ENCODE data around the gene PHF5A. TPM values are rescaled to one million over a fixed set of nuclear protein-coding genes. Genes with fewer than 3 reads are reported as not detected.

The PHF5A gene, protein sequence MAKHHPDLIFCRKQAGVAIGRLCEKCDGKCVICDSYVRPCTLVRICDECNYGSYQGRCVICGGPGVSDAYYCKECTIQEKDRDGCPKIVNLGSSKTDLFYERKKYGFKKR
- total RNA-seq (2021) (49.1 and 62.9 TPM in 2 replicates), Bru-seq, nascent RNA (percentile 93 among the genes with signal in this experiment), BruChase-seq, experiment 1, labeled RNA remaining after a 2-hour chase (percentile 84 among the genes with signal in this experiment), BruChase-seq, experiment 2, labeled RNA remaining after a 6-hour chase (percentile 93 among the genes with signal in this experiment)
- long read RNA-seq, transcript PHF5A-201 (4 exons, 1,086 nt): major isoform, 6 of 20 reads
- long read RNA-seq, partial matches to known transcripts: 0 of 20 reads
- long read RNA-seq, other reads (novel, unspliced or antisense): 13 of 20 reads

GRCh38 chr22:41468381-41469217 is at the start of gene PHF5A, which contains the start of gene ACO2:
Gene PHF5A (minus strand): TSS chr22:41468692. CDS start chr22:41468653, 39 bp downstream.
Gene ACO2 (plus strand): TSS chr22:41469117. CDS start chr22:41469147, 30 bp downstream.
- CTCF ChIA-PET: interaction anchor here (0.6 to 1.3 kb wide), 3 partner anchors 49 to 1719 kb away, joined by 3 to 4 read pairs (median 4); no protein-coding TSS in a partner anchor
- DNase-seq: peak; percentile 94 to 96
- peak within 1 kb of the TSS; percentile 78 for H3K27ac ChIP-seq
- H3K4me1 ChIP-seq (replicated peaks; ENCODE audit: insufficient read depth): peaks cover 25% of the 10 kb centered on the region
- intact Hi-C loops (cut with micrococcal nuclease; ENCODE audit: unreplicated experiment): loop anchor here (1.0 kb wide), 2 partner anchors 20 to 49 kb away; no protein-coding TSS in a partner anchor
- H4K20me1 ChIP-seq (ENCODE audit: insufficient read depth): peaks cover 19% of the 10 kb centered on the region; the same call in 1 of the 2 replicates
- H3F3A ChIP-seq (ENCODE audit: insufficient read depth, low read depth): peaks cover 22% of the 10 kb centered on the region; the same call in 1 of the 2 replicates
- H3K79me2 ChIP-seq (ENCODE audit: low read depth): peaks cover 90% of the 10 kb centered on the region
- no peaks in the 10 kb centered on the region for H3K27me3 ChIP-seq (ENCODE audit: insufficient read depth, low read depth)
- peaks cover 45% of the 10 kb centered on the region for H3K36me3 ChIP-seq (ENCODE audit: low read depth)
- H3K4me3 ChIP-seq: peak within 1 kb of the TSS; percentile 84
- POLR2A ChIA-PET (ENCODE audit: unreplicated experiment): interaction anchor here (0.5 to 1.5 kb wide), 10 partner anchors 19 to 975 kb away, joined by 3 to 15 read pairs (median 4); partner anchors contain the start of genes TEF and TOB2
- peak within 1 kb of the TSS; percentile 96 for H3K4me2 ChIP-seq
- BruUV-seq (replicated peaks): no TSS peak
- no peaks in the 10 kb centered on the region for H3K9me2 ChIP-seq (ENCODE audit: insufficient read depth)
- peak within 1 kb of the TSS; percentile 83 for H2AFZ ChIP-seq
- H3K9me3 ChIP-seq (ENCODE audit: insufficient read depth, low read depth): no peaks in the 10 kb centered on the region
- TF ChIP-seq CTCF (conservative IDR thresholded peaks at IDR 0.05): no peak
- TF ChIP-seq EZH2 (IDR thresholded peaks at IDR 0.05; ENCODE audit: low read depth): no peak

DNA sequence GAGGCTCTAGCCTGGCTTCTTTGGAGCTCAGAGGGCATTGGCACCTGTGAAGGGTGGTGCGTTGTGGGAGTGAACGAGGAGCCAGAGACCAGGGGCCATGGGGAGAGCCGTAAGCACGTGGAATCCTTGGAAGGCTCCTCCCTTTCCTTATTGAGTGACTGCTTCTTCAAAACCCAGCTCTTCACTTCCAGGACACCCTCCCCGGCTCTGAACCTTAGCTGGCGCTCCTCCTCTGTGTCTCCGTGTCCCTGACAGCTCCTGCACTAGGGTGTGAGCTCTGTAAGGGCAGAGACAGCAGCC is 49.5 kb upstream of the PHF5A start:
- peaks cover 12% of the 10 kb centered on the region for H3K4me1 ChIP-seq (replicated peaks; ENCODE audit: insufficient read depth)
- no peaks in the 10 kb centered on the region for H3K9me2 ChIP-seq (ENCODE audit: insufficient read depth)
- no peak overlapping the region for H3K4me2 ChIP-seq
- DNase-seq: no peak
- TF ChIP-seq EZH2 (IDR thresholded peaks at IDR 0.05; ENCODE audit: low read depth) (no peak), CTCF (conservative IDR thresholded peaks at IDR 0.05) (peak; percentile 53; the same call in 1 of the 2 replicates)
- peaks cover 7% of the 10 kb centered on the region for H3K79me2 ChIP-seq (ENCODE audit: low read depth)
- H3K9me3 ChIP-seq (ENCODE audit: insufficient read depth, low read depth): no peaks in the 10 kb centered on the region
- no peak overlapping the region for H3K4me3 ChIP-seq
- 0 out of 2 replicates have a peak, but pooled peaks cover 9% of the 10 kb centered on the region for H3K36me3 ChIP-seq (ENCODE audit: low read depth)
- no TSS peak for BruUV-seq (replicated peaks)
- POLR2A ChIA-PET (ENCODE audit: unreplicated experiment): interaction anchor here (0.6 to 0.7 kb wide), 3 partner anchors 38 to 682 kb away, joined by 3 to 5 read pairs (median 5); partner anchors contain the start of gene TOB2
- intact Hi-C loops (cut with micrococcal nuclease; ENCODE audit: unreplicated experiment): loop anchor here (5.0 to 10.0 kb wide), 2 partner anchors 261 to 333 kb away; no protein-coding TSS in a partner anchor
- no peak overlapping the region for H2AFZ ChIP-seq
- CTCF ChIA-PET: interaction anchor here (0.5 to 1.6 kb wide), 9 partner anchors 9 to 627 kb away, joined by 3 to 12 read pairs (median 3); partner anchors contain the start of gene TEF
- H3K27ac ChIP-seq: no peak overlapping the region
- peaks cover 46% of the 10 kb centered on the region; the same call in 1 of the 2 replicates for H3F3A ChIP-seq (ENCODE audit: insufficient read depth, low read depth)
- H4K20me1 ChIP-seq (ENCODE audit: insufficient read depth): 0 out of 2 replicates have a peak, but pooled peaks cover 8% of the 10 kb centered on the region
- no peaks in the 10 kb centered on the region for H3K27me3 ChIP-seq (ENCODE audit: insufficient read depth, low read depth)

Measured in PC-9 (cell line).